G401 (cell line): Measurements from ENCODE around the gene AOPEP. TPM values are rescaled to one million over a fixed set of nuclear protein-coding genes. Genes with fewer than 3 reads are reported as not detected.

Experiments
- DNase-seq: peaks from one replicate; pipeline ENCODE4 v3.0.0-alpha.2; 2015; ENCODE audit warnings: low spot score
- in situ Hi-C: cut with HindIII; loops from 2 replicates; pipeline ENCODE4 v1.10.0; 2016; ENCODE audit warnings: low sequenced_read_pairs, mixed read lengths
- total RNA-seq: library from RNA; depleted of rRNA; stranded (reverse); fragments of >200 nt; shearing (Covaris generic); gene quantifications from 2 replicates; pipeline ENCODE4 v1.2.3, GENCODE V29; 2014

The AOPEP gene
- total RNA-seq, 1 experiment from 2014 or later, result 23.8 TPM

- in situ Hi-C loops, result no loop called here
- no peak for DNase-seq
These were observed 372.0 kb downstream of the AOPEP start for GRCh38 chr9:95098391-95098921.

- in situ Hi-C loops, result no loop called here
- no peak for DNase-seq
These were observed 373.0 kb downstream of the AOPEP start for GRCh38 chr9:95099321-95100070.

- no peak for DNase-seq
- in situ Hi-C loops, result no loop called here
These were observed 373.6 kb downstream of the AOPEP start for GRCh38 chr9:95100071-95100627.

- DNase-seq, result no peak
- in situ Hi-C loops, result no loop called here
These were observed 374.8 kb downstream of the AOPEP start for GRCh38 chr9:95101326-95101725.

DNA sequence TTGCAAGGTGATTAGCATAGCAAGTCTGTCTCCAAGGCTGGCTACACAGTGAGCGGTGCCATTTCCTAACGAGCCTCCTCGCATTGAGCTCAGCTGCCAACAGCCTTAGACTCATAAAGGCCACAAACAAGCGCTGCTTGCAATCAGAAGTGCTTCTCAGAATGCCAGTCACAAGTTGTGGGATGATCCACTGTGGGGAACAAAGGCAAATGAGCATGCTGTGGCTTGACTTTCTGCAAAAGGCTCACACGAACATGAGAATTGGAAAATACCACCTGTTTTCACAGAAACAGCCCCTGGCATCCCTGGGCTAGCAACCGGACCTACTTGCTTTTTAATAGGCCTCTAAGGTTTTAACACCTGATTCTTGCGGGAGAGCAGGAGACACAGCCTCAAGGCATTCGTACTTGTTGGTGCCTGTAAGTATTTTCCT lies 375.5 kb downstream of the AOPEP start:
- DNase-seq, result peak; percentile 66
- in situ Hi-C loops, result no loop called here

DNA sequence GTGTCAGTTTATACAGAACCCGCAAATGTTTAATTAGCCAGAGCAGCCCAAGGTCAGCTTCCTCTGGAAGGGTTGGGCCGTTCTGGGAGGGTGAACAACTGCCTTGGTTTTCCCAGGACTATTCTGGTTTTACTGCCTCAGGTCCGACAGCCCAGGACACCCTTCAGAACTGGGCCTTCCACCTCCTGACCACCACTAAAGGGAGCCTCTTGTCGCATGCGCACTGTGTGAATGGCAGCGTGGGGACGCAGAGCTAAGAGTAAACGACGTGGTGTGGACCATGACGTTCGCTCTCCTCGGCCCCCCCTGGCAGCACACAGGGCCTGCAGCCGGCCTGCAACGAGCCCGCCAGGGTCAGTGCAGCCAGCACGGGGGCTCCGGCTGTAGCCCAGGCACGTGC lies 376.1 kb downstream of the AOPEP start:
- DNase-seq, result no peak
- in situ Hi-C loops, result no loop called here

DNA sequence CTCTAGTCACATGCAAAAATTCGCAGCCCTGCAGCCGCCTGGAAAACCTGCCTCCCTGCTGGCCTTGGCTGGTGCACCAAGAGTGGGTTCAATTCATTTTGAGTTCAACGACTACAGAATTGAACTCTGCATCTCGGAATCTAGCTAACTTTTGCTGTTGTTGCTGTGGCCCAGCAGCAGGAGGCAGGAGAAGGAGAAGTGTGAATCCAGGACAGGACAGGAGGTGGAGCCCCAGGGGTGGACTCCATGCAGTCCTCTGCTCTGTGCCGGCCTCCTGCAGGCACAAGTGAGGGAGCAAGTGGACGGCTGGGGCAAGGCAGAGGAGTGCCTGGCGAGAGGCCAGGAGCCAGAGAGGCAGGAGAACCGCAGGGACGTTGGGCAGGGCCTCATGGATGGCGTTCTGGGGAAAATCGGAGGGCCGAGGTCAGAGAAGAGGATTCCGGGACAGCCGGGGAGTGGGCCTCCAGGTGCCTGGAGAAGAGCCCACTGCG lies 376.8 kb downstream of the AOPEP start:
- DNase-seq, result peak; percentile 47
- in situ Hi-C loops, result no loop called here

- DNase-seq, result peak; percentile 70
- in situ Hi-C loops, result no loop called here
These were observed 377.5 kb downstream of the AOPEP start for GRCh38 chr9:95103871-95104580.

DNA sequence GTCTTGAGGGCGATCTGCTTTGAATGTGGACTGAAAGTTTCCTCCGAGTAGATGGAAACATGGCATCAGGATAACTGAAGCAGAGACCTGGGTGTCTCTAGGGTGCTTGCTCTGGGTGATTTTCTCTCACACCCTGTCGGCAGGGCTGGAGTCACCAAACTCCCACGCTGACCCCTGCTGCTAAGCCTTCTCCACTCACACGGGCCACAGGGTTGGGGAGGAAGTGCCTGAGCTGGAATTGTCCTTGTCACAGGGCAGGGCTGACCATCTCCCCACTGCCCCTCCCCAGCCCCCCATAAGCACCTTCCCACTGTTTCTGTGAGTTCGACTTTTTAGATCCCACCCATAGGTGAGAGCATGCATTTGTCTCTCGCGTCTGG lies 378.1 kb downstream of the AOPEP start:
- in situ Hi-C loops, result no loop called here

GRCh38 chr9:95104980-95105379 lies 378.5 kb downstream of the AOPEP start:
- in situ Hi-C loops, result no loop called here

More for the DNA sequence above, 378.1 kb downstream of the AOPEP start:
- no peak for DNase-seq

GRCh38 chr9:95105519-95106287 lies 379.2 kb downstream of the AOPEP start:
- in situ Hi-C loops, result no loop called here
- peak; percentile 78 for DNase-seq

More at GRCh38 chr9:95104980-95105379, 378.5 kb downstream of the AOPEP start:
- DNase-seq, result no peak

- peak; percentile 66 for DNase-seq
- in situ Hi-C loops, result no loop called here
These were observed 380.7 kb downstream of the AOPEP start for GRCh38 chr9:95107001-95107749.

DNA sequence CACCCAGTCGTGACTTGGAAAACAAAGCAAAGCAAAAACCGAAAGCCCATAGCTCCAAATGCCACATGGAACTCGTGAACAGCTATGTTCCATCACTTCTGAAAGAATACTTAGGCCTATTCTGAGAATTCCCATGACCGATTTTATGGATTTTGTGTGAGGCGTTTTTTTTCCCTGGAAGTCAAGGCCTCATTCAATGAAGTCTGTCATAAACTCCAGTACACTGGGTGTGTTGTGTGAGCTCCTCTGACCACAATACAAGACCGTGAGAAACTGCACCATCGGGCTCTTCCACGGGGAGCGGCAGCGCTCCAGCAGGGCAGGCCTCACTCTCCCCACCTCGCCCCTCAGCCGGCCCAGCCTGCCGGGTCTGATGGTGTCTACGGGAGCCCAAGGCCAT lies 381.5 kb downstream of the AOPEP start:
- DNase-seq, result no peak
- in situ Hi-C loops, result no loop called here

GRCh38 chr9:95108777-95109176 lies 382.3 kb downstream of the AOPEP start:
- no peak for DNase-seq
- in situ Hi-C loops, result no loop called here

GRCh38 chr9:95109456-95109855 lies 383.0 kb downstream of the AOPEP start:
- DNase-seq, result no peak
- in situ Hi-C loops, result no loop called here

- in situ Hi-C loops, result no loop called here
- no peak for DNase-seq
These were observed 384.5 kb downstream of the AOPEP start for GRCh38 chr9:95110921-95111525.

- no peak for DNase-seq
These were observed 385.2 kb downstream of the AOPEP start for GRCh38 chr9:95111716-95112115.

More at GRCh38 chr9:95111716-95112115, 385.2 kb downstream of the AOPEP start:
- in situ Hi-C loops, result no loop called here
